NCI-H1417 treated with DMSO at 0.1 percent for 48 hours (cell line): ENCODE results near the gene MYOM1.

ENCODE experiments used
- DNase-seq: peaks from one replicate; lab custom pipeline; 2025; lab: John Stamatoyannopoulos, UW

MYOM1 gene

DNA sequence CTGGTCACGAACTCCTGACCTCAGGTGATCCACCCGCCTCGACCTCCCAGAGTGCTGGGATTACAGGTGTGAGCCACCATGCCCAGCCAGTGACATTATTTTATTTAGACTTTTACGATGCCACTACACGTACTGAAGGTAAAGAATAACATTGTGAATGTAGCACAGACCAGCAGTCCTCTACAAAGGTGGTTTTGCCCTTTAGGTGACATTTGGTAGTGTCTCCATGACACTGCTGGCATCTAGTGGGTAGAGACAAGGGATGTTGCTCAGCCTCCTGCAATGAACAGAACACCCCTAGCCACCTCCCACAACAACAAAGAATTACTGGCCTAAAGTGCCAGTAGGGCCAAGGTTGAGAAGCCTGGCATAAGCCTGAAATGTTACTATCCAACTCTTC lies 69.5 kb downstream of the MYOM1 start:
- DNase-seq: no peak

DNA sequence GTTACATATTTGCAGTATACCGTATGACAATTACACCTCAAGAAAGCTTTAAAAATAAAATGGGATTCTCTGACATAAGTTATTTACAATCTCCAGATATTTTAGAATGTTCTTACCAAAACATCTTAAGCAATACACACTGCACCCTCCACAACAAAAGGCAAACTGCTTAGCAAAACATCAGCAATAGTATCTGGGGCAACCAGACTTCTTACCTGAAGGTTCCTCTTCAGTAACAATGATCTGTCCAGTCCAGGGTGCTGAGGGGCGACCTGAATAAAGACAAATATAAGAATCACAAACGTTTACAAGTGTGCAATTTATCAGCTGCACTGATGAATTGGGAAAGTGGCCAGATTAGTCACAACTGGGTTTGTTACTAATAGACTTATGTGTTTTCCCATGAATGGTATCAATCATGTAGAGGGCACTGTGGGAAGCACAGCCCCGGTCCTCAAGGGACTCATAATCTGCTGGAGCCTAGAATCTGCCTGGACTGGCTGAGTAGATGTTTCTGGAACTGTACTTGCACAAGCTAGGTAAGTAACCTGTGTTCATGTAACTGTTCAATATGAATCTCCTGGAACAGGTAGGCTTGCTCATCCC lies 70.7 kb downstream of the MYOM1 start:
- no peak for DNase-seq

DNA sequence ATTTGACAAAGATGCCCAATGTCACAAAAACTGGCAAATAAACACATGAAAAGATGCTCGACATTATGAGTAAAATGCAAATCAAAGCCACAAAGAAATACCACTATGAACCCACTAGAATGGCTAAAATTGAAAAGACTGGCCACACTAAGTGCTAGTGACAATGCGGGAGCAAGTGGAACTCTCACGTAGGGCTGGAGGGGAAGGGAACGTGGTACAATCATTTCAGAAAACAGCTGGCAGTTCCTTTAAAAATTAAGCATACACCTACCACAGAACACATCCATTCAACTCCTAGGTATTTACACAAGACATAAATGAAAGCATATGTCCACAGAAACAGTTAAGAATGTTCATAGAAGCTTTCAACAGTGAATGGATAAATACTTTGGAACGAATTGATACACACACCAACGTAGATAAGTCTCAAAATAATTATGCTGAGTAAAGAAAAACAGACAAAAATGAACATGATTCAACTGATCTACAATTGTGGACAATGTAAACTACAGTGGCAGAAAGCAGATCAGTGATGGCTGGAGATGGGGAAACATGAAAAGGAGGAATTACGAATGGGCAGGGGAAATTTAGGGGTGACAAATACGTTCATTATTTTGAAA lies 71.7 kb downstream of the MYOM1 start:
- no peak for DNase-seq

DNA sequence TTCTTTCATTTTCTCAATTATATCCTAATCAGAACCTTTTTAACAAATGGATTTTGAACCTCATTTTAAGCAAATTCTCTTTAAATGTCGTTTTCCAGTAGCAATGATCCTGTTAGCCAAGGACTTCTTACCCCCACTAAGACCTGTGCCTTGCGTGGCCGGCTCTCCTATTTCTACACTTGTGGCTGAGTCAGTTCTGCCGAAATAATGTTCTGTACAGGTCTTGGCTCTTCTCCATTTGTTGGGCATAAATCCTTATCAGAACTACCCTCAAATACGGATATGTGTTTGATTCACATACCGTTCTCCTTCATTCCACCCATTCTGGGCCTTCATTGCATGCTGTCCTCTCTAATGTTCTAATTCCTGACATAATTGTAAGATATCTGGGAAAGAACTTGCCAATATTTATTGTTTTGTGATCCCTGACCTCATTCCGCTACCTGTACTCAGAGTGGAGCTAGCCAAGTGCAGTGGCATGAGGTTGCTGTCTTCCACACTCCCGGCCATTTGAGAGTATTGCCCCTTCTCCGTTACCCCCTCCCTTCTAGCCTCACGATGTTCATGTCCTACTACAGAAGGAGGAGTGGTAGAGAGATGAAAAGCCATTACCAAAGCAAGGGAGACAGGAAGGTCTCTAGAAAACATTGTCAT lies 78.7 kb downstream of the MYOM1 start:
- no peak for DNase-seq

DNA sequence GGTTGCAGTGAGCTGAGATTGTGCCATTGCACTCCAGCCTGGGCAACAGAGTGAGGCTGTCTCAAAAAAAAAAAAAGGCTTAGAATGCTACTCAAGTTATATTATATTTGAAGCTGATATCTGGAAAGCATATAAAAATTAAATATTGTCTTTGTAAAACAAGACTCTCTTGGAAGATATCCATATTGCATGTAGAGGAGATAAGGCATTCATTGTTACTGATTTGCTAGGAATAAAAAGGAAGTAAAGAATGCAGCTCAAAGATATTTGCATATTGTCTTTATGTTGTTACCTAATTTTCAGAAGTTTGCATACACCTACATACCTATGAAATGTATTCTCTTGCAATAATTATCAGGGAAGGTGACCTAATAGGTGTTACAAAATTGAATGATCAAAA lies 79.4 kb downstream of the MYOM1 start:
- no peak for DNase-seq

DNA sequence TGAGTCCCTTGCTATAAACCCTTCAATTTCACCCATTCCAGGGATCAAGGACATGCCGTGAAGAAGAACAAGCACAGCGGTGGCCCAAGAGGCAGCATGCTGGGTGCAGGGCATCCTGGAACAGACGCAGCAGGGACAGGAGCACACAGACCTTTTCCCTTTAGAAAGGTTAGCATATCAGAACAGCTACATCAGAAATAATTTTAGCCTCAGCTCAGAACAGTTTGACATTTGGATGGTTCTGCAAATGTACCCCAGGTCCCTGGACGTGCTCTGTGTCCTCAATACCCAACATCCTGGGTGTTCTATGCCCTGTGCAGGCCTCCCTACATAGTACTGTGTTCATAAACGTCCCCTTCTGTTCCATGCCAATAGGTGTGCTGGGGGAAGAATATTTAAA lies 80.4 kb downstream of the MYOM1 start:
- no peak for DNase-seq

DNA sequence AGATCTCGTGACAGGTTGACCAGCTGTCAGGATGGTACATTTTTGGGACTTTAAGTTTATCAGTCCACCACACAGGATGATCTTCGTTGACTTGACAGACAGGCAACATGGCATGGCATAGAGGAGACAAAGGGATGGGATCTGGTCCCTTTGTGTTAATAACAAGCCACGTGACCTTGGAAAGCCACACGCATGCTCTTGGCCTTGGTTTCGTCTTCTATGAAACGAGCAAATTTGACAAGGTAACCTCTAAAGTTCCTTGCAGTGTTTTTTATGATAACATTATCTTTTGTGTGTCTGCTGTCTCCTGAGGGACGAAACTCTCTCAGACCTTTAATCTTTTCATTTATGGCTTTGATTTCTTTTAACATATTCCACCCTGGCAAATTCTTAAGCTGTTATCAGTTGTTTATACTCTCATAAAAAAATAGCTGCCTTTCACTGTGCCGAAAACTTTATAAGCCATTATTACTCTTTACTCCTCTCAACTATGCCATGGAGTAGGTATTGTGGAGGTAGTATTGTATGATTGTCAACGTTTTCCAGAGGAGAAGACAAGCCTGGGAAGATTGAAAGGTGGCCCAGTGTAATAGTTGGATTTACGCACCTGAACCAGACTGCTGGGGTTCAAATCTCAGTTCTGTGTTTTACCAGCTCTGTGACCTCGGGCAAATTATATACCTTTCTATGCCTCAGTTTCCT lies 81.3 kb downstream of the MYOM1 start:
- no peak for DNase-seq

DNA sequence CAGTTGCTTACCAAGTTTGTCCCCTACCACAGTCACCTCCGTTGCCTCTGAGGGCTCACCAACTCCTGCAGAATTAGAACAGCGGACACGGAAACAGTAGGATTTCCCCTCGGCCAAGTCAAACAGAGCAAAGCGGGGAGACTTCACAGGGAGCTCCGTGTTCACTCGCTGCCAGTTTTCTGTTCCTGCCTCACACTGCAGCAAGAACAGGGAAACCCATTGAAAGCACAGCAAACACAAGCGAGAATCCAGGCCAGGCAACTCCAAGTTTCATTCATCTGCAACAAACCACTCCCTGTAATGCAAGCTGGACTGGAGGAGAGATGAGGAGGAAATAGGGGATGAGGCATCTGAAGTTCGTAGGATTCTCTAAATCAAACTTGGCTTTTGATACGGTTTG lies 84.2 kb downstream of the MYOM1 start:
- no peak for DNase-seq

DNA sequence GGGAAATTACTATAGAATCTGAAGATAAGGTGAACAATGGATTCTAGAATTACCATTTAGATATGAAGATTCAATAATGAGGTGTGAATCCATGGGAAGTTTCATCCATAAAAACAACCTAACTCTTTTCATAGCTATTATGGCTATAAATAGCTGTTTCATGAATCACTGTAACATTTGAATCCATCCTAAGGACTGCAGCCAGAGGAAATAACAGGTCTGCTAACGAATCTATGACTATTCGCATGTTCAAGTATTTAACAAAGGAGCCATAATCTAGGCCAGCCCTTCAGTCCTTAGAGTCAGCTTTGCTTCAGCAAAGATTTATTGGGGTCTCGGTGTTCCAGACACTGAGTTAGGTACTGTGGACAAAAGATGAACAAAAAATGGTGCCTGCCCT lies 87.1 kb downstream of the MYOM1 start:
- DNase-seq: no peak

DNA sequence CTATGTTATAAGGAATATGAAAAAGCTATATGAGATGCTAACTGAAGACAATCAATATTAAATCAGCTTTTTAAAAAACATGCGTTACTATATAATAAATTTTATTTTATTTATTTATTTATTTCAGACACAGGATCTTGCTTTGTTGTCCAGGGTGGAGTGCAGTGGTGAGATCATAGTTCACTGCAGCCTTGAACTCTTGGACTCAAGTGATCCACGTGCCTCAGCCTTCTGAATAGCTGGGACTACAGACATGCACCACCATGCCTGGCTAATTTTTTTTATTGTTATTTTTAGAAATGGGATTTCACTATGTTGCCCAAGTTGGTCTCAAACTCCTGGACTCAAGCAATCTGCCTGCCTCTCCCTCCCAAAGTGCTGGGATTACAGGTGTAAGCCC lies 89.4 kb downstream of the MYOM1 start:
- DNase-seq: no peak

DNA sequence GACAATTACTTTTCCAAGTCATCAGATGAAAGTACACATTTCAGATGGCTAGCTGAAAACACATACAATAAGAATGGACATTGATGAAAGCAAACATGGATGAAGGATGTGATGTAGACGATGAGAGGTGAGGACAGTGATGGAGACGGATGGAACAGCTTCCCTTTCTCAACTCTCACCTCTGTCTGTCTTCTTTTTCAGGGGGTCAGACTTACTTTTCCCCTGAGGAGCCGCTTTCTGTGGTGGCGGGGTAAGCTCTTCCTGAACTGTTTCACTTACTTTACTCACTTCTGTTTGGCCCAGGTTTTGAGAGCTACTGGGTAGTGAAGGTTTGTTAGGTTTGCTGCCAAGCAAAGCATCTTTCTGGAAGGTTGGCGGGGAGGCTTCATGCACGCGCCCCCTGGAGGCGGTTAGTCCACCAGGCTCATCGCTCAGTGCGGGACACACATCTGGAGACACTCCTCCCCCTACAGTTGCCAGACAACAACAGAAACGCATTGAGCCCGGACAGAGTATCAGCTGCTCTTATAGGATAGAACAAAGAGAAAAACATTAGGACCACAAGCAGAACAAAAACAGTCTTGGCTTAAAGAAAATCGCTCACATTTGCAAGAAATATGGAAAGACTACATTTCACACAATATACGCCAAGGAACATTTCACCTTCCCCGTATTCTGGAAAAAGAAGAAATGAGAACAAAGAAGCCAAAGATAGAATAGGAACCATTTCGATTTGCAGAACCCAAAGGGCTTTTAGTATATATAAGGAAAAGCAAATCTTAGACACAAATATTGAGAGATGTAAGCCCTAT lies 90.5 kb downstream of the MYOM1 start:
- no peak for DNase-seq

DNA sequence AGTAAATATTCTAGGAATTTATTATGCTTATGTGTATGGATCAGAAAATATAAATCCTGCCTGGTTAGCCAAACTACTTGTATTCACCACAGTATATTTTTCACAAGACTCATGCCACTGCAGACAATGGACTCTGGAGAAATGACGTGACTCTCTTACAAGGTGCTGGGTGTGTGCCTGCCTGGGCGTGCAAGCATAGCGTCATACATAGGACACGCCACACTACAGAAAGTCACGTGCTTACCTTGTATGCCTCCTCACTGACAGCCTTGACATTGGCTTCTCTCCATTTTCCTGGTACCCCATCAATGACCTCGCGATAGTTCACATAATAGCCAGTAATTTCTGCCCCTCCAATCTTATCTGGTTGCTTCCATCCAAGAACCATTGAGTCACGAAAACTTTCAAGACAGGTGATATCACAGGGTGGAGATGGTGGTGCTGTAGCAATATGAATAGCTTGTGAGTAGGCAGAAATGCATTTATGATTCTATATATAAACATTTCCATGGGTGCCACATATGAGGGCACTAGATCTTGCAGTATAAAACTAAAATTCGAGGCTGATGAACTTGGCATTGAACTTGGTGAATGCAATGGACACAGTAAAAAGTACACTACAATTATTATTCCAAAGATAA lies 93.2 kb downstream of the MYOM1 start:
- no peak for DNase-seq

DNA sequence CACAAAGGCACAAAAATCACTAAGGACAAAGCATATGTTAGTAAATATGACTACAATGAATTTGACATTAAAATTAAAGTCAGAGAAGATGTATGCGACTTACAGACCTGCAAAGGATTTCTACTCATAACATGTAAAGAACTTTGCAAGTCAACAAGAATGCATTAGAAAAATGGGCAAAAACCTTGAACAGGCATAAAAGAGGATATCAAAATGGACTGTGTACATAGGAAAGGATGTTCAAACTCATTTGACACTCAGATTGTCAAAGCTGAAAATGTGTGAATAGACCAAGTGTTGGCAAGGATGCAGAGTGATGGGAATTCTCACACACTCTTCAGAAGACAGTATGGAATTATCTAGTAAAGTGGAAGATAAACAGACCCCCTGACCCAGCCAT lies 94.9 kb downstream of the MYOM1 start:
- DNase-seq: no peak

DNA sequence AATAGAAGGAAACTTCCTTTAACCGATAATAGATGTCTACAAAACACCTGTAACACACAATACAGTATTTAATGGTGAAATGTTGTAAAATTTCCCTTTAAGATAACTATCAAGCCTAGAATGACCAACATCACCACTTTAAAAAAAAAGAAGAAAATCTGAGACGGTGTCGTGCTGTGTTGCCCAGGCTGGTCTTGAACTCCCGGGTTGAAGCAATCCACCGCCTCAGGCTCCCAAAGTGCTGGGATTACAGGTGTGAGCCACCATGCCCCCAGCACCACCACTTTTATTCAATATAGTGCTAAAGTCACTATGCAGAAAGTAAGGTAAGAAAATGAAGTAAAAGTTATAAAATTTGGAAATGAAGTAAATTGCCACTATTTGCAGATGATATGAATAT lies 96.9 kb downstream of the MYOM1 start:
- no peak for DNase-seq

DNA sequence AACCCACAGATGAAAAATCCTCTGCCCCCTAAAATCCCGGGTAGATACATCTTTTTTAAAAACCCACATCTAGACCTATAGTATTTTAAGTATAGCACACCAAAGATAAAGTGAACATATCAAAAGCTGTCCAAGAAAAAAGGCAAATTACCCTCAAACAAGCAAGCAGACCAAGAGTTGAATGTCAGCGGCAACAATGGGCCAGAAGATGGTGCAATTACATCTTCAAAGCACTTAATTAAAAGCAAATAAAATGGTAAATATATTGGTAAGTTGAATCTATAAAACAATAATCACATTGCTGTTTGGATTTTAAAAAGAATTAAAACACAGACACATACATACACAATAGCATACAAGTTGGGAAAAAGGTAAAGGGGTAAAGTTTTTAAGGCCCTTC lies 98.5 kb downstream of the MYOM1 start:
- DNase-seq: no peak

DNA sequence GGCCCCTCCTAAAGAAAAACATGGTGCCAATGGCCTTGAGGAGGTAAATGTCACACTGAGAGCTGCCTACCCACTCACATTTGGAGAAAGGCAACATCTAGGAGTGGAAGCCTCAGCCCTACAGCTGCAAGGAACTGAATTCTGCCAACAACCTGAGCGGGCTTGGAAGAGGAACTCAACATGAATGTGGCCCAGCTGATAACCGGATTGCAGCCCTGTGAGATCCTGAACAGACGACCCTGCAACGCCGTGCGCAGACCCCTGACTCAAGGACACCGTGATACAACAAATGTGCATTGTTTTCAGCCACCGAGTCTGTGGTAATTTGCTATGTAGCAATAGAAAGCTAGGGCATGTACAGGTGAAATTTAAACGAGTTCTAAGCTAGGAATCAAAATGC lies 99.4 kb downstream of the MYOM1 start:
- DNase-seq: no peak

DNA sequence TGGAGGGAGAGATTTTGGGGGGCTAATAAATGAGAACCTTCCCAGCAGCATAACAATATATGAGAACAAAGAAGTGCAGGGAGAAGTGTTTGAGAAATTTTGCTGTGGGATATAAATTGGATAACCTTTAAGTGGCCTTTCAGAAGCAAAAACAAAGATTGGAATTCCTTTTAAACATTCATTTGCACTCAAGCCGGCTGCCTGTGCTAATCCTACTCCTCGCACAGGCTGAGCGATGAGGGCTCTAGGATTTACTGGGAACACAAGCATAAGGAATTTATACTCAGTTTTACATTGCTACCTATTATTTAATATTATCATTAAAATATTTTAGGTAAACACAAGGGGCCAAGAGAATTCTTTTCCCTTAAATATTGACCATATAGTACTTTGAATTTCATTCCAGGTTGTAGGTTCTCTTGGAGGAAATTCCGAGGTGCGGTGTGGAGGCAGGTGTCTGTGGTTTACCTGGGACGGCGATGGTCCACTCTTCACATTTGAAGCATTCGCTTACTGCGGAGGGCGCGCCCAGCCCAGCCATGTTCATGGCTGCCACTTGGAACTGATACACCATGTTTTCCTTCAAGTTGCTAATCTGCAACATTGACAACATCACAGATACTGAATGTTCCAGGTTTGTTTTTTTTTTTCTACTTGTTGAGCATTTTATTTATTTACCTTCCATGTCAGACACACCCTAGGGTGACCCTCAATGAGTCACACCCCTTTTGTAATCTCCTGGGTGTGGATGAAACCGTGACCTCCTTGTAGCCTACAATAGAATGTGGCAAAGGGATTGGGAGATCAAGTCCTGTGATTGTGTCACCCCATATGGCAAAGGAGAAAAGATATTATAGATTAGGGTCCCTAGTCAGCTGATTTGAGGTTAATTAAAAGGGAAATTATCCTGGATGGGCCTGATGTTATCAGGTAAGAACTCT lies 100.1 kb downstream of the MYOM1 start:
- DNase-seq: no peak

DNA sequence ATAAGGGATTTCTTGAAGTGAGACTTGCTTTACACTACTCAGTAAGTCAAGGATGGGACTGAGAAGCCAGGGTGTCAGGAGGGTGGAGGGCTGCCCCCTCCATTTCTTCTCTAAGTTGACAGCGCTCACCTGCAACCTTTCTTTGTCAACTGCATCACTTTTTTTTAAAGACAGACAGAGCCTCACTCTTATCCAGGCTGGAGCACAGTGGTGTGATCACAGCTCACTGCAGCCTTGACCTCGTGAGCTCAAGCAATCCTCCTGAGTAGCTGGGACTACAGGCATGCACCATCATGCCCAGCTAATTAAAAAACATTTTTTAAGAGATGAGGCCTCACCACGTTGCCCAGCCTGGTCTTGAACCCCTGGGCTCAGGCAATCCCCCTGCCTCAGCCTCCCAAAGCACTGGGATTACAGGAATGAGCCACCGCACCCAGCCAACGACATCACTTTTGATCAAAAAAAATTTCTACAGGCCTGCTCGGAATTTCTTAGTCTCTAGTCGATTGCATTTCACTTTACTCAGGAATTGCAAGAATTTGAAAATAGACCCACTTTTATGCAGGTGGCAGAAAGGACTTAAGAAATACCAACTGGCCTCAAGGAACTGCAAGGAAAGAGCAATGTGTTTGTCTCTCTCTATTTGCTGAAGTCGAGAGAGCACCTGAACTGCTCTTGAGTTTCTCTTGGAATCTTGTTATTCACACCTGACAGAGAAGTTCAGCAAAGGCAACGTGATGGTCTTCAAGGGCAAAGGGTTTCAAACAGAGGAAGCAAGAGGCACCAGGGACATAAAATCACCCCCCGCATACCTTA lies 101.4 kb downstream of the MYOM1 start:
- no peak for DNase-seq

DNA sequence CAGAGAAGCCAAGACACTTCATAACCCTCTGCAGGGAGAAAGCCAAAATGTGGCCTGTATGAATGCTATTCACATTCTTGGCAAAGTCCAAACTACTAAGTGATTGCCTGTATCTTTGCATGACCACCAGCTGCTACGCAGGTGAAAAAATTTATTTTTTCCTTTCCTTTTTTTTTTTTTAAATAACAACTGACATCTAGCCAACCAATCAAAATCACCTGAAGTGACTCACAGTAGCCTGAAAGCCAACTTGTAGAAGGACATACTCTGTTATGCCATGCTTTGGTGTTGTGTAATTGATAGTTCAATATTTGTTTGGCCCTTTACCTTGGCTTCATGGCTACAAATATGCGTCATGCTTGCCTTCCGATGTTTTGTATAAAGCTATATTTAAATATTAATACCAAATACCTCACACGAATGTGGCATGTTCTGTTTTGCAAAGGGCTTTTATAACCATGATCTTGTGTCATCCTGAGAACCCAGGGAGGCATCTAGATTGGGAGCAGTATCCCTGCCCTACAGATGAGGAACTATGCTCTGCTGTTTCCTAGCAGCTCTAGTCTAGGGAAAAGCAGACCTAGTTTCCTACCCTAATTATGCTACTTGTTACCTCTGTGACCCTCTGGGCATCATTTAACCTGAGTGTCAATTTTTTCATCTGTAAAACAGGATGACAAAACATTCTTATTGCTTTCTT lies 102.1 kb downstream of the MYOM1 start:
- no peak for DNase-seq
